H1 (cell line): ENCODE measurements around the gene ACADM. TPM values are rescaled to one million over a fixed set of nuclear protein-coding genes. Genes with fewer than 3 reads are reported as not detected.

Experiments used
- HDAC2 ChIP-seq, 2 experiments: fragments of 300-600 bp in 1 of 2; sonication (generic) in 1 of 2; IDR thresholded peaks; 2 replicates each; pipeline ENCODE4 v1.6.1; 2011 to 2012; ENCODE audit warnings: low read depth in 2 of 2, low read length in 2 of 2, mild to moderate bottlenecking in 2 of 2, moderate library complexity in 2 of 2, borderline replicate concordance in 1 of 2, inconsistent platforms in 1 of 2
- POLR2AphosphoS5 ChIP-seq: IDR thresholded peaks from 2 replicates; pipeline ENCODE4 v1.6.1; 2011; ENCODE audit warnings: low read depth, low read length
- RFX5 ChIP-seq: IDR thresholded peaks from 2 replicates; pipeline ENCODE4 v1.6.1; 2011; ENCODE audit warnings: low read depth, low read length, improper control_type of control experiment, borderline replicate concordance
- RNF2 ChIP-seq: fragments of 200-900, 300-1000 bp; sonication (generic); IDR thresholded peaks from 2 replicates; pipeline ENCODE4 v1.7.1; 2016; ENCODE audit warnings: borderline replicate concordance, low read depth, mild to moderate bottlenecking, antibody characterized with exemption, low read length; ENCODE audit not compliant: poor library complexity, severe bottlenecking; ENCODE audit errors: missing control alignments
- TAF7 ChIP-seq: optimal IDR thresholded peaks from 2 replicates; pipeline ENCODE3; 2011; ENCODE audit warnings: low read depth, mild to moderate bottlenecking, inconsistent platforms, low read length, moderate library complexity, borderline replicate concordance
- polyA plus RNA-seq, 7 experiments: library from polyadenylated mRNA; depleted of rRNA in 3 of 7; stranded (reverse) in 5 of 7; unstranded in 2 of 7; fragments of >200 nt in 5 of 7; fragments of 200-250 nt in 2 of 7; gene quantifications; 1 replicate in 5 of 7; 2 replicates in 1 of 7; 4 replicates in 1 of 7; pipeline versions ENCODE4 v1.2.1 to v1.2.3, GENCODE V29; 2011 to 2013; ENCODE audit warnings: missing spikeins in 2 of 7, mixed read lengths in 2 of 7
- total RNA-seq: library from RNA; stranded (reverse); fragmentation: NEBNext Ultra II Directional; extraction: Animal tissue kit (Norgen Biotek cat#: 25700); gene quantifications from 2 replicates; pipeline ENCODE4 v1.2.1, GENCODE V29; 2021

The ACADM gene
- total and polyA plus RNA-seq, 2 of the 8 experiments (the other 6 are each of a cell fraction or from before 2014, with no cell fraction given) = 14.3 to 40.0 TPM

- TF ChIP-seq HDAC2 (IDR thresholded peaks at IDR 0.05; ENCODE audit: borderline replicate concordance in 1 of 2, low read depth in 2 of 2, low read length in 2 of 2) = no peak
- no peak for TF ChIP-seq TAF7
- TF ChIP-seq RNF2 = no peak
- no peak for TF ChIP-seq RFX5
- TF ChIP-seq POLR2AphosphoS5 = no peak
Observed at GRCh38 chr1:75736016-75736415, 11.5 kb downstream of the ACADM start (continued).
